ENCODE data around the gene RYR2. TPM values are rescaled to one million over a fixed set of nuclear protein-coding genes. Genes with fewer than 3 reads are reported as not detected.

The RYR2 gene
- polyA plus RNA-seq, 1 of the 3 experiments (the other 2 are of a cell fraction): under 0.01 TPM

DNA sequence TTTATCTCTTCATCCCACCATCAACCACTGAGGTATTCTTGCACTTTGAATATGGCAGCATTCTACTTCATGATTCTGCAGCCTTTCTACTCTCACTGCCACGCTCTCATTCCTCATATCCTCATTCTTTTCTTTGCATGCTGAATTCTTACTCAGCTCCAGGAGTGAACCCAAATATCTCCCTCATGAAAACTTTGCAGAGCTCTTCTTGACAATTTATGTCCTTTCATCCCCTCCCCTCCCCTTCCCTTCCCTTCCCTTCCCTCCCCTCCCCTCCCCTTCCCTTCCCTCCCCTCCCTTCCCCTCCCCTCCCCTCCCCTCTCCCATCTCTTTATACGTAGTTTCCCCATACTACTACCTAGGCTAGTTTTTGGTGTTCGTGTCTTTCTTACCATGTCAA is 363.9 kb downstream of the RYR2 start:
- Histone ChIP-seq H3K9me2 (no peaks in the 10 kb centered on the region), H3K9ac (no peak overlapping the region), H2AFZ (ENCODE audit: low read depth) (no peak overlapping the region), H3K36me3 (replicated peaks in 1 of 2; ENCODE audit: control insufficient read depth in 1 of 2, insufficient read depth in 2 of 2, low read length in 1 of 2) (no peaks in the 10 kb centered on the region), H3F3A (replicated peaks; ENCODE audit: insufficient read depth) (no peaks in the 10 kb centered on the region), H3K4me1 (ENCODE audit: control insufficient read depth in 1 of 2, insufficient read depth in 2 of 2, low read depth in 1 of 2, low read length in 1 of 2) (no peaks in the 10 kb centered on the region), H3K27ac (ENCODE audit: low read depth in 2 of 2, low read length in 1 of 2) (no peak overlapping the region), H3K9me3 (peaks cover 12% of the 10 kb centered on the region), H3K27me3 (ENCODE audit: insufficient read depth) (no peaks in the 10 kb centered on the region), H4K20me1 (ENCODE audit: insufficient read depth) (no peaks in the 10 kb centered on the region), H3K4me3 (ENCODE audit: low read depth in 2 of 2, low read length in 1 of 2) (no peak overlapping the region), H3K4me2 (no peak overlapping the region), H3K79me2 (ENCODE audit: insufficient read depth) (no peaks in the 10 kb centered on the region)
- ChIA-PET POLR2A (no interaction called here), CTCF (interaction anchor here (1.6 to 2.0 kb wide), 2 partner anchors 15 to 19 kb away, joined by 5 to 7 read pairs; no protein-coding TSS in a partner anchor)
- 22% methylated on average over 3 of the region's 3 CpGs for WGBS (ENCODE audit: low lambda C conversion rate)
- TF ChIP-seq RCOR1 (IDR thresholded peaks at IDR 0.05; ENCODE audit: low read length) (no peak), ELF1 (IDR thresholded peaks at IDR 0.05) (no peak), TAF1 (IDR thresholded peaks at IDR 0.05; ENCODE audit: borderline replicate concordance, low read depth, low read length) (no peak), CHD2 (IDR thresholded peaks at IDR 0.05; ENCODE audit: low read length, partially characterized antibody) (no peak), JUND (IDR thresholded peaks at IDR 0.05) (no peak), POLR2AphosphoS5 (IDR thresholded peaks at IDR 0.05; ENCODE audit: low read depth, low read length) (no peak), SMC3 (IDR thresholded peaks at IDR 0.05; ENCODE audit: low read depth, low read length) (no peak), RFX5 (IDR thresholded peaks at IDR 0.05; ENCODE audit: low read length) (no peak), EZH2phosphoT487 (IDR thresholded peaks at IDR 0.05; ENCODE audit: borderline replicate concordance, low read depth) (no peak), EP300 (IDR thresholded peaks at IDR 0.05; ENCODE audit: borderline replicate concordance in 1 of 2, low read depth in 1 of 2, low read length in 1 of 2) (no peak), MXI1 (IDR thresholded peaks at IDR 0.05; ENCODE audit: low read depth, low read length) (no peak), ZBTB33 (IDR thresholded peaks at IDR 0.05; ENCODE audit: borderline replicate concordance, low read depth) (no peak), FOXM1 (IDR thresholded peaks at IDR 0.05; ENCODE audit: low read depth) (no peak), USF1 (IDR thresholded peaks at IDR 0.05; ENCODE audit: borderline replicate concordance, low read depth) (no peak)
- TF ChIP-seq, protein P1, sequence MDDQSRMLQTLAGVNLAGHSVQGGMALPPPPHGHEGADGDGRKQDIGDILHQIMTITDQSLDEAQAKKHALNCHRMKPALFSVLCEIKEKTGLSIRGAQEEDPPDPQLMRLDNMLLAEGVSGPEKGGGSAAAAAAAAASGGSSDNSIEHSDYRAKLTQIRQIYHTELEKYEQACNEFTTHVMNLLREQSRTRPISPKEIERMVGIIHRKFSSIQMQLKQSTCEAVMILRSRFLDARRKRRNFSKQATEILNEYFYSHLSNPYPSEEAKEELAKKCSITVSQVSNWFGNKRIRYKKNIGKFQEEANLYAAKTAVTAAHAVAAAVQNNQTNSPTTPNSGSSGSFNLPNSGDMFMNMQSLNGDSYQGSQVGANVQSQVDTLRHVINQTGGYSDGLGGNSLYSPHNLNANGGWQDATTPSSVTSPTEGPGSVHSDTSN (IDR thresholded peaks at IDR 0.05): no peak
- TF ChIP-seq, protein P2, sequence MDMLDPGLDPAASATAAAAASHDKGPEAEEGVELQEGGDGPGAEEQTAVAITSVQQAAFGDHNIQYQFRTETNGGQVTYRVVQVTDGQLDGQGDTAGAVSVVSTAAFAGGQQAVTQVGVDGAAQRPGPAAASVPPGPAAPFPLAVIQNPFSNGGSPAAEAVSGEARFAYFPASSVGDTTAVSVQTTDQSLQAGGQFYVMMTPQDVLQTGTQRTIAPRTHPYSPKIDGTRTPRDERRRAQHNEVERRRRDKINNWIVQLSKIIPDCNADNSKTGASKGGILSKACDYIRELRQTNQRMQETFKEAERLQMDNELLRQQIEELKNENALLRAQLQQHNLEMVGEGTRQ (IDR thresholded peaks at IDR 0.05; ENCODE audit: borderline replicate concordance, low read depth, low read length): no peak
- DNase-seq: no peak

Measured in SK-N-SH (cell line).